Measurements from ENCODE around the gene CFAP74. TPM values are rescaled to one million over a fixed set of nuclear protein-coding genes. Genes with fewer than 3 reads are reported as not detected.

CFAP74 gene
- total and polyA plus RNA-seq, 2 donors (not counting 3 experiments of a cell fraction or from before 2014, with no cell fraction given) = not detected

GRCh38 chr1:2042830-2043773 is 39.5 kb upstream of the CFAP74 start:
- FAIRE-seq (no peak), DNase-seq (ENCODE audit: low read depth, low spot score) (no peak)
- ChIA-PET CTCF (interaction anchor here (1.8 to 4.2 kb wide), 7 partner anchors 11 to 131 kb away, joined by 5 to 108 read pairs (median 15); partner anchors contain the start of gene CFAP74), POLR2A (no interaction called here)
- no peak for TF ChIP-seq FOS (IDR thresholded peaks at IDR 0.05; ENCODE audit: borderline replicate concordance, insufficient read depth, low read length)
- TF ChIP-seq GATA2 (IDR thresholded peaks at IDR 0.05; ENCODE audit: insufficient read depth, insufficient read length, low read depth, low read length) = no peak
- no peak for TF ChIP-seq MYC (IDR thresholded peaks at IDR 0.05; ENCODE audit: low read depth, low read length)
- TF ChIP-seq MAX (IDR thresholded peaks at IDR 0.05; ENCODE audit: insufficient read depth, insufficient read length) = no peak
- TF ChIP-seq CTCF (IDR thresholded peaks at IDR 0.05; ENCODE audit: extremely low read depth in 1 of 2, insufficient read depth in 1 of 2, low read depth in 1 of 2, low read length in 2 of 2) = no peak
- H3K9ac ChIP-seq (replicated peaks; ENCODE audit: extremely low read depth, insufficient read depth, low read length) = no peak overlapping the region
- H3K27ac ChIP-seq (ENCODE audit: insufficient read depth, low read depth, low read length) = no peak overlapping the region
- intact Hi-C loops (cut with micrococcal nuclease) = no loop called here
- no peaks in the 10 kb centered on the region for H3K9me3 ChIP-seq (replicated peaks; ENCODE audit: control insufficient read depth, insufficient read depth, low read length)
- no peaks in the 10 kb centered on the region for H3K36me3 ChIP-seq (ENCODE audit: control insufficient read depth in 2 of 2, extremely low read depth in 1 of 2, insufficient read depth in 2 of 2, low read length in 2 of 2)
- H3K79me2 ChIP-seq (ENCODE audit: control insufficient read depth, insufficient read depth, low read length) = no peaks in the 10 kb centered on the region
- H3K9me1 ChIP-seq (replicated peaks; ENCODE audit: control insufficient read depth, extremely low read depth, insufficient read depth, low read length) = no peaks in the 10 kb centered on the region
- dilution Hi-C loops (cut with MboI; ENCODE audit: extremely low pct_ligation_motif_present, low sequenced_read_pairs) = no loop called here
- no peaks in the 10 kb centered on the region for H3K4me1 ChIP-seq (ENCODE audit: control insufficient read depth, extremely low read depth, insufficient read depth, low read length)
- H3K4me2 ChIP-seq (ENCODE audit: insufficient read depth, low read length) = no peak overlapping the region
- no peaks in the 10 kb centered on the region for H3K27me3 ChIP-seq (ENCODE audit: control insufficient read depth in 2 of 2, insufficient read depth in 2 of 2, low read length in 2 of 2)
- no TSS peak for BruUV-seq (replicated peaks)
- no peaks in the 10 kb centered on the region for H4K20me1 ChIP-seq (replicated peaks; ENCODE audit: control insufficient read depth, extremely low read depth, insufficient read depth, low read length)
- no peak overlapping the region for H2AFZ ChIP-seq (ENCODE audit: low read depth, low read length)
- no peak overlapping the region for H3K4me3 ChIP-seq (replicated peaks in 1 of 3; ENCODE audit: insufficient read depth in 1 of 3, low read depth in 1 of 3, low read length in 3 of 3)

Measured in endothelial cell of umbilical vein (primary cell).